HS-27A (cell line): ENCODE results near the gene RNF32.
"Not testable (repeated sequence)": the region's sequence is repeated elsewhere in the genome, so short reads cannot be mapped to it uniquely, and the experiment has no call there.

Source experiments
- DNase-seq: peaks from one replicate; pipeline ENCODE4 v3.0.0-alpha.2; 2012; ENCODE audit warnings: low read depth, missing footprints

Gene RNF32

GRCh38 chr7:156614434-156615264 lies 25.9 kb upstream of the RNF32 start:
- no peak for DNase-seq

- DNase-seq = no peak
These were observed 24.0 kb upstream of the RNF32 start for GRCh38 chr7:156616269-156617202.

GRCh38 chr7:156617215-156617614 lies 23.4 kb upstream of the RNF32 start:
- no peak for DNase-seq

GRCh38 chr7:156618078-156618779 lies 22.3 kb upstream of the RNF32 start:
- no peak for DNase-seq

- DNase-seq = no peak
These were observed 21.7 kb upstream of the RNF32 start for GRCh38 chr7:156618780-156619367.

- not testable (repeated sequence) for DNase-seq
These were observed 20.9 kb upstream of the RNF32 start for GRCh38 chr7:156619488-156620290.

GRCh38 chr7:156620291-156620675 lies 20.3 kb upstream of the RNF32 start:
- no peak for DNase-seq

GRCh38 chr7:156621652-156622051 lies 18.9 kb upstream of the RNF32 start:
- DNase-seq = no peak

GRCh38 chr7:156625580-156625979 lies 15.0 kb upstream of the RNF32 start:
- DNase-seq = no peak

GRCh38 chr7:156626220-156626895 lies 14.2 kb upstream of the RNF32 start:
- no peak for DNase-seq

- no peak for DNase-seq
These were observed 12.0 kb upstream of the RNF32 start for GRCh38 chr7:156628562-156628961.

- DNase-seq = no peak
These were observed 10.7 kb upstream of the RNF32 start for GRCh38 chr7:156629873-156630272.

GRCh38 chr7:156634117-156634516 lies 6.5 kb upstream of the RNF32 start:
- no peak for DNase-seq

GRCh38 chr7:156635529-156636385 lies 4.8 kb upstream of the RNF32 start:
- no peak for DNase-seq

- DNase-seq = not testable (repeated sequence)
These were observed 3.5 kb upstream of the RNF32 start for GRCh38 chr7:156637093-156637492.

- DNase-seq = no peak
These were observed 2.0 kb upstream of the RNF32 start for GRCh38 chr7:156638443-156639077.

- DNase-seq = no peak
These were observed 933 bp upstream of the RNF32 start for GRCh38 chr7:156639426-156640256.

GRCh38 chr7:156640949-156641485 lies 443 bp downstream of the RNF32 start:
- DNase-seq = no peak
